T-helper 1 cell treated with Interleukin-12 subunit alpha and Interleukin-12 subunit beta and Interleukin-4 antibody, amounts not matched to agents 30 ng/mL and 1 ng/mL, for 36 hours (primary cell): ENCODE measurements around the gene ARL2. TPM values are rescaled to one million over a fixed set of nuclear protein-coding genes. Genes with fewer than 3 reads are reported as not detected.
"Not testable (repeated sequence)": the region's sequence is repeated elsewhere in the genome, so short reads cannot be mapped to it uniquely, and the experiment has no call there.

Source experiments
- intact Hi-C: fragments of 100-400 bp; cut with micrococcal nuclease; formaldehyde crosslinking; loops from one replicate; pipeline ENCODE4 v1.15.1; 2024
- total RNA-seq: library from RNA; stranded (reverse); gene quantifications from 2 replicates; pipeline ENCODE4 v1.2.3, GENCODE V29; 2022

The ARL2 gene
- 55.8 and 57.9 TPM in 2 replicates for total RNA-seq

- intact Hi-C loops = loop anchor here (1.0 to 5.0 kb wide), 12 partner anchors 13 to 657 kb away; partner anchors contain the start of genes ATG2A, CDCA5, FAU and MRPL49
These were observed at the start of gene ARL2 for GRCh38 chr11:65013888-65014725. Gene ARL2, plus strand, starts transcription at chr11:65014160. Its CDS starts 48 bp downstream, at chr11:65014208.

GRCh38 chr11:64967375-64967774 lies 46.6 kb upstream of the ARL2 start:
- intact Hi-C loops = no loop called here

- intact Hi-C loops = no loop called here
These were observed 44.8 kb upstream of the ARL2 start for GRCh38 chr11:64969209-64969608.

- intact Hi-C loops = loop anchor here (5.0 kb wide), 1 partner anchor 53 kb away; the partner anchor contains the start of gene ATG2A
These were observed 43.2 kb upstream of the ARL2 start for GRCh38 chr11:64970731-64971151.

- intact Hi-C loops = loop anchor here (5.0 kb wide), 1 partner anchor 54 kb away; the partner anchor contains the start of gene ATG2A
These were observed 42.3 kb upstream of the ARL2 start, which contains the start of gene MAJIN for GRCh38 chr11:64971421-64972233. Gene MAJIN, minus strand, starts transcription at chr11:64972108. Its CDS starts 12,703 bp downstream, at chr11:64959405.

- intact Hi-C loops = loop anchor here (5.0 kb wide), 1 partner anchor 57 kb away; the partner anchor contains the start of gene ATG2A
These were observed 39.8 kb upstream of the ARL2 start for GRCh38 chr11:64974124-64974523.

- intact Hi-C loops = no loop called here
These were observed 37.3 kb upstream of the ARL2 start for GRCh38 chr11:64976651-64977050.

- intact Hi-C loops = not testable (repeated sequence)
These were observed 30.6 kb upstream of the ARL2 start for GRCh38 chr11:64983339-64983738.

GRCh38 chr11:64987998-64988854 lies 25.7 kb upstream of the ARL2 start:
- intact Hi-C loops = no loop called here

- intact Hi-C loops = no loop called here
These were observed 24.5 kb upstream of the ARL2 start for GRCh38 chr11:64989416-64989815.

GRCh38 chr11:64990222-64990923 lies 23.6 kb upstream of the ARL2 start:
- intact Hi-C loops = no loop called here

- intact Hi-C loops = no loop called here
These were observed 19.6 kb upstream of the ARL2 start for GRCh38 chr11:64994318-64994717.

- intact Hi-C loops = loop anchor here (5.0 kb wide), 1 partner anchor 44 kb away; no protein-coding TSS in a partner anchor
These were observed 17.6 kb upstream of the ARL2 start for GRCh38 chr11:64996327-64996709.

GRCh38 chr11:64996710-64997380 lies 17.1 kb upstream of the ARL2 start, which contains the start of gene BATF2:
Gene BATF2, minus strand, starts transcription at chr11:64996971. Its CDS starts 57 bp downstream, at chr11:64996914.
- intact Hi-C loops = loop anchor here (5.0 kb wide), 1 partner anchor 45 kb away; no protein-coding TSS in a partner anchor

GRCh38 chr11:64998141-64998540 lies 15.8 kb upstream of the ARL2 start:
- intact Hi-C loops = loop anchor here (5.0 kb wide), 1 partner anchor 46 kb away; no protein-coding TSS in a partner anchor

- intact Hi-C loops = loop anchor here (5.0 kb wide), 1 partner anchor 47 kb away; no protein-coding TSS in a partner anchor
These were observed 15.1 kb upstream of the ARL2 start for GRCh38 chr11:64998690-64999431.

GRCh38 chr11:64999478-64999877 lies 14.5 kb upstream of the ARL2 start:
- intact Hi-C loops = loop anchor here (5.0 kb wide), 1 partner anchor 47 kb away; no protein-coding TSS in a partner anchor

GRCh38 chr11:65002706-65003105 lies 11.3 kb upstream of the ARL2 start:
- intact Hi-C loops = no loop called here
